GM23338 (cell line): ENCODE results near the gene CASP1. TPM values are rescaled to one million over a fixed set of nuclear protein-coding genes. Genes with fewer than 3 reads are reported as not detected.
"Not testable (repeated sequence)": the region's sequence is repeated elsewhere in the genome, so short reads cannot be mapped to it uniquely, and the experiment has no call there.

ENCODE experiments used
- ATAC-seq: fragments of 200-7000 bp; cut with Tn5 transposase; 3 replicates; pipeline ENCODE4 v1.9.1; 2020
- DNase-seq: peaks from one replicate; pipeline ENCODE4 v3.0.0-alpha.2; 2015; ENCODE audit warnings: low spot score
- H2AFZ ChIP-seq: fragments of 200-600 bp; sonication (generic); 2 replicates; pipeline ENCODE4 v1.8.0; 2016; ENCODE audit warnings: antibody characterized with exemption, mild to moderate bottlenecking, moderate library complexity
- H3F3A ChIP-seq: fragments of 200-600 bp; sonication (generic); replicated peaks from 2 replicates; pipeline ENCODE4 v1.8.0; 2017; ENCODE audit warnings: antibody characterized with exemption, mixed run types, low read depth
- H3K27ac ChIP-seq: fragments of 200-600 bp; sonication (generic); 2 replicates; pipeline ENCODE4 v1.6.1; 2016; ENCODE audit warnings: low read depth
- H3K27me3 ChIP-seq: fragments of 200-600 bp; sonication (generic); 2 replicates; pipeline ENCODE4 v1.8.0; 2016; ENCODE audit warnings: mild to moderate bottlenecking, mixed run types, moderate library complexity; ENCODE audit not compliant: insufficient read depth
- H3K36me3 ChIP-seq: fragments of 200-600 bp; sonication (generic); 2 replicates; pipeline ENCODE4 v1.8.0; 2016; ENCODE audit warnings: mild to moderate bottlenecking; ENCODE audit not compliant: insufficient read depth
- H3K4me1 ChIP-seq: fragments of 200-600 bp; sonication (generic); 2 replicates; pipeline ENCODE4 v1.8.0; 2016; ENCODE audit warnings: mild to moderate bottlenecking, moderate library complexity; ENCODE audit not compliant: insufficient read depth
- H3K4me2 ChIP-seq: fragments of 200-600 bp; sonication (generic); 2 replicates; pipeline ENCODE4 v1.7.1; 2017; ENCODE audit warnings: mixed run types
- H3K4me3 ChIP-seq: fragments of 200-600 bp; sonication (generic); 2 replicates; pipeline ENCODE4 v1.6.1; 2016; ENCODE audit warnings: mixed run types
- H3K79me2 ChIP-seq: fragments of 200-600 bp; sonication (generic); replicated peaks from 2 replicates; pipeline ENCODE4 v1.8.0; 2017; ENCODE audit warnings: mild to moderate bottlenecking; ENCODE audit not compliant: insufficient read depth
- H3K9me2 ChIP-seq: fragments of 200-600 bp; sonication (generic); 2 replicates; pipeline ENCODE4 v1.8.0; 2017; ENCODE audit not compliant: insufficient read depth
- H4K20me1 ChIP-seq: fragments of 200-600 bp; sonication (generic); replicated peaks from 2 replicates; pipeline ENCODE4 v1.8.0; 2017; ENCODE audit warnings: mild to moderate bottlenecking; ENCODE audit not compliant: insufficient read depth
- H3K27ac Mint-ChIP-seq: 2 replicates; pipeline ENCODE4 v1.8.0; 2020; ENCODE audit warnings: inconsistent platforms, mild to moderate bottlenecking, moderate library complexity, mixed read lengths
- H3K27me3 Mint-ChIP-seq: 3 replicates; pipeline ENCODE4 v1.8.0; 2022; ENCODE audit warnings: low read depth, mild to moderate bottlenecking, moderate library complexity, mixed read lengths, inconsistent platforms; ENCODE audit not compliant: insufficient read depth, poor library complexity
- H3K36me3 Mint-ChIP-seq: 3 replicates; pipeline ENCODE4 v1.8.0; 2021; ENCODE audit warnings: low read depth, mild to moderate bottlenecking, inconsistent platforms, moderate library complexity, mixed read lengths
- H3K4me1 Mint-ChIP-seq: 3 replicates; pipeline ENCODE4 v1.8.0; 2020; ENCODE audit warnings: mild to moderate bottlenecking, inconsistent platforms, mixed read lengths
- H3K4me3 Mint-ChIP-seq: 3 replicates; pipeline ENCODE4 v1.8.0; 2021; ENCODE audit warnings: moderate library complexity, mild to moderate bottlenecking, inconsistent platforms, mixed read lengths
- H3K9me3 Mint-ChIP-seq: 3 replicates; pipeline ENCODE4 v1.8.0; 2020; ENCODE audit warnings: moderate library complexity, mild to moderate bottlenecking, inconsistent platforms, mixed read lengths
- CREB1 ChIP-seq: fragments of 250-450 bp; sonication (Bioruptor Pico); IDR thresholded peaks from 2 replicates; pipeline ENCODE4 v1.5.0; 2020; ENCODE audit warnings: low read depth, mild to moderate bottlenecking, moderate library complexity
- EZH2 ChIP-seq: fragments of 200-600 bp; sonication (generic); IDR thresholded peaks from one replicate; pipeline ENCODE4 v1.8.0; 2017; ENCODE audit warnings: antibody characterized with exemption, mild to moderate bottlenecking, low read depth; ENCODE audit not compliant: unreplicated experiment
- EZH2phosphoT487 ChIP-seq: fragments of 200-600 bp; sonication (generic); IDR thresholded peaks from one replicate; pipeline ENCODE4 v1.8.1; 2018; ENCODE audit warnings: antibody characterized with exemption; ENCODE audit not compliant: unreplicated experiment
- JUNB ChIP-seq: IDR thresholded peaks from one replicate; pipeline ENCODE4 v1.6.1; 2016; ENCODE audit warnings: antibody characterized with exemption; ENCODE audit not compliant: unreplicated experiment
- NANOG ChIP-seq: IDR thresholded peaks from 2 replicates; pipeline ENCODE4 v1.6.1; 2016; ENCODE audit warnings: antibody characterized with exemption, borderline replicate concordance
- POLR2AphosphoS5 ChIP-seq: IDR thresholded peaks from 2 replicates; pipeline ENCODE4 v1.6.1; 2016; ENCODE audit warnings: antibody characterized with exemption, low read depth
- REST ChIP-seq: IDR thresholded peaks from one replicate; pipeline ENCODE4 v1.6.1; 2018; ENCODE audit warnings: antibody characterized with exemption; ENCODE audit not compliant: unreplicated experiment
- STAT1 ChIP-seq: IDR thresholded peaks from one replicate; pipeline ENCODE4 v1.6.1; 2016; ENCODE audit warnings: antibody characterized with exemption; ENCODE audit not compliant: unreplicated experiment
- ZNF114 ChIP-seq: fragments of 250-450 bp; sonication (Bioruptor Pico); IDR thresholded peaks from 2 replicates; pipeline ENCODE4 v1.5.0; 2020; ENCODE audit warnings: mild to moderate bottlenecking, moderate library complexity
- ZNF331 ChIP-seq: fragments of 250-450 bp; sonication (Bioruptor Pico); IDR thresholded peaks from 2 replicates; pipeline ENCODE4 v1.5.0; 2020; ENCODE audit warnings: low read depth, mild to moderate bottlenecking, moderate library complexity
- polyA plus RNA-seq: library from polyadenylated mRNA; unstranded; fragments of >200 nt; fragmentation: Nextera tagmentation; extraction: Ambion mirVana; gene quantifications from 2 replicates; pipeline ENCODE4 v1.2.1, GENCODE V29; 2016
- total RNA-seq: library from RNA; depleted of rRNA; stranded (reverse); fragments of >200 nt; shearing (Covaris generic); gene quantifications from 2 replicates; pipeline ENCODE4 v1.2.3, GENCODE V29; 2014
- TF ChIP-seq, protein P1 (sequence below): fragments of 250-450 bp; sonication (Bioruptor Pico); IDR thresholded peaks from 2 replicates; pipeline ENCODE4 v1.5.0; 2020; ENCODE audit warnings: mild to moderate bottlenecking, moderate library complexity

CASP1 gene
- total and polyA plus RNA-seq, 2 experiments from 2014 or later, result 0.10 TPM; not detected in 1

DNA sequence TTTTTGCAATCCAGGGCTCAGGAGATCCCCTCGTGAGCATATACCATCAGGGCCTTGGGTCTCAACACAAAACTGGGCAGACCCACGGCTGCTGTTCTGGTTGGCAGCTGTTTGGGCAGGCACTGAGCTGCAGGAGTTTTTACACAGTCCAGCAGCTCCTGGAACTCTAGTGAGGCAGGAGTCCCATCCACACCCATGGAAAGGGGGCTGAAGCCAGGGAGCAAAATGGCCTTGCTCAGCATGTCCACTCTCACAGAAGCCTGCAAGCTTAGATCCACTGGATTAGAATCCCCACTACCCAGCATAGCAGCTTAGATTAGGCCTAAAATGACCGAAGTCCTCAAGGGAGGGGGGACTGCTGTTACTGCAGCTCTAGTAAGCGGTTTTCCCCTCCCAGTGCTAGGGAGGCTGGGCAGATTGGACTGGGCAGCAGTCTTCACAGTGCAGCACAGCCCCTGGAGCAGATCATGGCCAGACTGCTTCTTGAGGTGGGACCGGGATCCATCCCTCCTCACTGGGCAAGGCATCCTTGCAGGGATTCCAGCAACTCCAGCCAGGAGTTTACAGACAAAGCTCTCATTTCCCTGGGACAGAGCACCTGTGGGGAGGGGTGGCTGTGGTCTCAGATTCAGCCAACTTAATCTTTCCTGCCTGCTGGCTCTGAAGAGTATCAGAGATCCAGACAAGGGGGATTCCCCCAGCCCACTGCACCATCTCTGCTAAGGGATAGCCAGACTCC is 46.6 kb upstream of the CASP1 start:
- Histone ChIP-seq H4K20me1 (no peaks in the 10 kb centered on the region), H3K9me2 (no peaks in the 10 kb centered on the region), H2AFZ (peak overlapping the region; percentile 72), H3K79me2 (no peaks in the 10 kb centered on the region), H3K4me1 (peaks cover 20% of the 10 kb centered on the region), H3K27me3 (no peaks in the 10 kb centered on the region), H3K27ac (no peak overlapping the region), H3K4me3 (no peak overlapping the region), H3K36me3 (no peaks in the 10 kb centered on the region), H3K4me2 (no peak overlapping the region), H3F3A (no peaks in the 10 kb centered on the region)
- DNase-seq, result peak; percentile 11
- no peak overlapping the region for H3K4me3 Mint-ChIP-seq
- H3K36me3 Mint-ChIP-seq, result peaks cover 6% of the 10 kb centered on the region; the same call in 1 of the 3 replicates
- H3K27ac Mint-ChIP-seq, result no peak overlapping the region
- TF ChIP-seq, protein P1, sequence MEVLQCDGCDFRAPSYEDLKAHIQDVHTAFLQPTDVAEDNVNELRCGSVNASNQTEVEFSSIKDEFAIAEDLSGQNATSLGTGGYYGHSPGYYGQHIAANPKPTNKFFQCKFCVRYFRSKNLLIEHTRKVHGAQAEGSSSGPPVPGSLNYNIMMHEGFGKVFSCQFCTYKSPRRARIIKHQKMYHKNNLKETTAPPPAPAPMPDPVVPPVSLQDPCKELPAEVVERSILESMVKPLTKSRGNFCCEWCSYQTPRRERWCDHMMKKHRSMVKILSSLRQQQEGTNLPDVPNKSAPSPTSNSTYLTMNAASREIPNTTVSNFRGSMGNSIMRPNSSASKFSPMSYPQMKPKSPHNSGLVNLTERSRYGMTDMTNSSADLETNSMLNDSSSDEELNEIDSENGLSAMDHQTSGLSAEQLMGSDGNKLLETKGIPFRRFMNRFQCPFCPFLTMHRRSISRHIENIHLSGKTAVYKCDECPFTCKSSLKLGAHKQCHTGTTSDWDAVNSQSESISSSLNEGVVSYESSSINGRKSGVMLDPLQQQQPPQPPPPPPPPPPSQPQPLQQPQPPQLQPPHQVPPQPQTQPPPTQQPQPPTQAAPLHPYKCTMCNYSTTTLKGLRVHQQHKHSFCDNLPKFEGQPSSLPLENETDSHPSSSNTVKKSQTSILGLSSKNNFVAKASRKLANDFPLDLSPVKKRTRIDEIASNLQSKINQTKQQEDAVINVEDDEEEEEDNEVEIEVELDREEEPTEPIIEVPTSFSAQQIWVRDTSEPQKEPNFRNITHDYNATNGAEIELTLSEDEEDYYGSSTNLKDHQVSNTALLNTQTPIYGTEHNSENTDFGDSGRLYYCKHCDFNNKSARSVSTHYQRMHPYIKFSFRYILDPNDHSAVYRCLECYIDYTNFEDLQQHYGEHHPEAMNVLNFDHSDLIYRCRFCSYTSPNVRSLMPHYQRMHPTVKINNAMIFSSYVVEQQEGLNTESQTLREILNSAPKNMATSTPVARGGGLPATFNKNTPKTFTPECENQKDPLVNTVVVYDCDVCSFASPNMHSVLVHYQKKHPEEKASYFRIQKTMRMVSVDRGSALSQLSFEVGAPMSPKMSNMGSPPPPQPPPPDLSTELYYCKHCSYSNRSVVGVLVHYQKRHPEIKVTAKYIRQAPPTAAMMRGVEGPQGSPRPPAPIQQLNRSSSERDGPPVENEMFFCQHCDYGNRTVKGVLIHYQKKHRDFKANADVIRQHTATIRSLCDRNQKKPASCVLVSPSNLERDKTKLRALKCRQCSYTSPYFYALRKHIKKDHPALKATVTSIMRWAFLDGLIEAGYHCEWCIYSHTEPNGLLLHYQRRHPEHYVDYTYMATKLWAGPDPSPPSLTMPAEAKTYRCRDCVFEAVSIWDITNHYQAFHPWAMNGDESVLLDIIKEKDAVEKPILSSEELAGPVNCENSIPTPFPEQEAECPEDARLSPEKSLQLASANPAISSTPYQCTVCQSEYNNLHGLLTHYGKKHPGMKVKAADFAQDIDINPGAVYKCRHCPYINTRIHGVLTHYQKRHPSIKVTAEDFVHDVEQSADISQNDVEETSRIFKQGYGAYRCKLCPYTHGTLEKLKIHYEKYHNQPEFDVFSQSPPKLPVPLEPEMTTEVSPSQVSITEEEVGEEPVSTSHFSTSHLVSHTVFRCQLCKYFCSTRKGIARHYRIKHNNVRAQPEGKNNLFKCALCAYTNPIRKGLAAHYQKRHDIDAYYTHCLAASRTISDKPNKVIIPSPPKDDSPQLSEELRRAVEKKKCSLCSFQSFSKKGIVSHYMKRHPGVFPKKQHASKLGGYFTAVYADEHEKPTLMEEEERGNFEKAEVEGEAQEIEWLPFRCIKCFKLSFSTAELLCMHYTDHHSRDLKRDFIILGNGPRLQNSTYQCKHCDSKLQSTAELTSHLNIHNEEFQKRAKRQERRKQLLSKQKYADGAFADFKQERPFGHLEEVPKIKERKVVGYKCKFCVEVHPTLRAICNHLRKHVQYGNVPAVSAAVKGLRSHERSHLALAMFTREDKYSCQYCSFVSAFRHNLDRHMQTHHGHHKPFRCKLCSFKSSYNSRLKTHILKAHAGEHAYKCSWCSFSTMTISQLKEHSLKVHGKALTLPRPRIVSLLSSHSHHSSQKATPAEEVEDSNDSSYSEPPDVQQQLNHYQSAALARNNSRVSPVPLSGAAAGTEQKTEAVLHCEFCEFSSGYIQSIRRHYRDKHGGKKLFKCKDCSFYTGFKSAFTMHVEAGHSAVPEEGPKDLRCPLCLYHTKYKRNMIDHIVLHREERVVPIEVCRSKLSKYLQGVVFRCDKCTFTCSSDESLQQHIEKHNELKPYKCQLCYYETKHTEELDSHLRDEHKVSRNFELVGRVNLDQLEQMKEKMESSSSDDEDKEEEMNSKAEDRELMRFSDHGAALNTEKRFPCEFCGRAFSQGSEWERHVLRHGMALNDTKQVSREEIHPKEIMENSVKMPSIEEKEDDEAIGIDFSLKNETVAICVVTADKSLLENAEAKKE (CRISPR knock-in tag), result no peak
- TF ChIP-seq EZH2phosphoT487, result no peak
- TF ChIP-seq POLR2AphosphoS5, result no peak
- no peak for TF ChIP-seq ZNF114
- no peak for TF ChIP-seq CREB1 (CRISPR knock-in tag)
- no peak for TF ChIP-seq STAT1
- TF ChIP-seq ZNF331, result no peak
- TF ChIP-seq JUNB, result no peak
- TF ChIP-seq NANOG, result no peak
- TF ChIP-seq EZH2, result no peak
- TF ChIP-seq REST, result no peak
- H3K4me1 Mint-ChIP-seq, result peaks cover 26% of the 10 kb centered on the region
- no peaks in the 10 kb centered on the region for H3K9me3 Mint-ChIP-seq
- ATAC-seq, result peak; percentile 44; the same call in 2 of the 3 replicates
- peaks cover 6% of the 10 kb centered on the region for H3K27me3 Mint-ChIP-seq

DNA sequence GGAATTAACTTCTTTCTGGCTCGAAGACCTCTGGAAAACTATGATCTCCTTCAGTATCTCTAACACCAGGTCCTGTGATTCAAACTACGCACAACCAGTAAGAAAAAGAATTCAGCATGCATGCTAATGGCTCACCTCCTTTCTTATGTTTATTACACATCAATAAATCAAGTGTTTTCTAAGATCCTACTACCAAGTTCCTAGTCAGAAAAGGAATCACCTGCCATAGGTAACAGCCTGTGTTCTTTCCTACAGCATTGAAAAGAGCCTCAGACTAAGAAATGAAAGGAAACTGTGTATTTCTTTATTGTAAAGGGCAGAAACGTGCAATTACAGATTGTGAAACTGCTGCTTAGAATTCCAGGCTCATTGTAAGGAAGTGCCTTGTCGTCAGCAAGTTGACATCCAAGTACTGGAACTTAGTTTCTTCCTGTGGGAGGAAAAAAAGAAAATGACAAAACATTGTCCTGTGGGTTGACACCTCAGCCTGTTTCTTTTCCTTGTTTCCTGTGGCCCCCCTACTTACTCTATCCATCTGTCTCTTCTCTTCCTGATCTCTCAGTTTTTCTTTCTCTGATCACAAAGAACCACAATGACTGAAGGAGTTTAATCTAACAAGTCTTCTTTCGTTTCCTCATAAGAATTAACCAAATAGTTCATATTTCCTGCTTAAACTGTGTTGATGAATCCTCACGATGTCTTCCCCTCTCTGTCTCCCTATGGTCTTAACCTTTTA is 45.4 kb upstream of the CASP1 start:
- H2AFZ ChIP-seq, result 0 out of 2 replicates have a peak overlapping the region, but pooled peaks have one; percentile 72
- H3F3A ChIP-seq, H3K27me3 ChIP-seq, H3K9me2 ChIP-seq, ATAC-seq, H3K27me3 Mint-ChIP-seq, H3K36me3 ChIP-seq, H3K27ac ChIP-seq, H3K79me2 ChIP-seq, H3K4me3 ChIP-seq, H3K36me3 Mint-ChIP-seq, H3K9me3 Mint-ChIP-seq, H4K20me1 ChIP-seq, H3K4me3 Mint-ChIP-seq: not testable (repeated sequence)
- peak; percentile 8 for DNase-seq
- Mint-ChIP-seq H3K27ac (0 out of 2 replicates have a peak overlapping the region, but pooled peaks have one; percentile 9), H3K4me1 (peaks cover 26% of the 10 kb centered on the region)
- 0 out of 2 replicates have a peak overlapping the region, but pooled peaks have one; percentile 29 for H3K4me2 ChIP-seq
- peaks cover 20% of the 10 kb centered on the region for H3K4me1 ChIP-seq
